ENCODE results near the gene CLASRP. TPM values are rescaled to one million over a fixed set of nuclear protein-coding genes. Genes with fewer than 3 reads are reported as not detected.

CLASRP gene
- total and polyA plus RNA-seq, 9 of the 15 experiments (the other 6 are each of a cell fraction or from before 2014, with no cell fraction given) = 0.94 to 86.3 (median 44.0) TPM

- TF ChIP-seq ARID3A (IDR thresholded peaks at IDR 0.05; ENCODE audit: borderline replicate concordance, low read depth, low read length) = no peak
- no peak for TF ChIP-seq PATZ1 (CRISPR knock-in tag; IDR thresholded peaks at IDR 0.05; ENCODE audit: borderline replicate concordance)
- peak; percentile 86 for TF ChIP-seq SMARCE1 (IDR thresholded peaks at IDR 0.05)
- peak; percentile 78; the same call in 1 of the 2 replicates for TF ChIP-seq CTBP1 (IDR thresholded peaks at IDR 0.05; ENCODE audit: borderline replicate concordance)
- TF ChIP-seq MAX (CRISPR knock-in tag; IDR thresholded peaks at IDR 0.05) = peak; percentile 82
- TF ChIP-seq ARID4B (CRISPR knock-in tag; IDR thresholded peaks at IDR 0.05) = no peak
- no peak for TF ChIP-seq ZNF79 (CRISPR knock-in tag; IDR thresholded peaks at IDR 0.05; ENCODE audit: low read depth)
- no peak for TF ChIP-seq SREBF1 (IDR thresholded peaks at IDR 0.05; ENCODE audit: borderline replicate concordance, low read depth, low read length)
- no peak for TF ChIP-seq U2AF1 (optimal IDR thresholded peaks at IDR 0.05; ENCODE audit: low read depth, low read length)
- TF ChIP-seq CREB1 (IDR thresholded peaks at IDR 0.05) = no peak
- TF ChIP-seq CREB1 (CRISPR knock-in tag; IDR thresholded peaks at IDR 0.05) = no peak
- no peak for TF ChIP-seq SMC3 (conservative IDR thresholded peaks at IDR 0.05; ENCODE audit: insufficient read depth, low read depth, low read length)
- TF ChIP-seq MITF (IDR thresholded peaks at IDR 0.05) = peak; percentile 86; the same call in 1 of the 2 replicates
- peak; percentile 81 for TF ChIP-seq PKNOX1 (IDR thresholded peaks at IDR 0.05)
- no peak; the same call in 1 of the 2 replicates for TF ChIP-seq EP400 (IDR thresholded peaks at IDR 0.05)
- no peak for TF ChIP-seq ZNF165 (CRISPR knock-in tag; IDR thresholded peaks at IDR 0.05; ENCODE audit: borderline replicate concordance)
- no peak for TF ChIP-seq KDM1A (IDR thresholded peaks at IDR 0.05)
These were observed 59.1 kb downstream of the CLASRP start (continued) for GRCh38 chr19:45097776-45098520.
